Measurements from ENCODE around the gene CAPZA2. TPM values are rescaled to one million over a fixed set of nuclear protein-coding genes. Genes with fewer than 3 reads are reported as not detected.
A peak's percentile ranks its signal among the peaks of the same experiment; 100 is the strongest.

Gene CAPZA2
- total and polyA plus RNA-seq, 9 of the 15 experiments (the other 6 are each of a cell fraction or from before 2014, with no cell fraction given) = 67.0 to 524 (median 176) TPM

- TF ChIP-seq SIX5 (IDR thresholded peaks at IDR 0.05; ENCODE audit: borderline replicate concordance in 1 of 2, insufficient read depth in 1 of 2, low read depth in 1 of 2, low read length in 2 of 2) = no peak
- TF ChIP-seq SRSF3 (IDR thresholded peaks at IDR 0.05; ENCODE audit: insufficient read depth, low read length) = no peak
- no peak for TF ChIP-seq ZNF212 (CRISPR knock-in tag; IDR thresholded peaks at IDR 0.05)
- TF ChIP-seq BCL6 (CRISPR knock-in tag; IDR thresholded peaks at IDR 0.05) = no peak
- no peak for TF ChIP-seq ZNF589 (CRISPR knock-in tag; IDR thresholded peaks at IDR 0.05; ENCODE audit: low read depth)
- no peak for TF ChIP-seq ZSCAN32 (CRISPR knock-in tag; IDR thresholded peaks at IDR 0.05)
- no peak for TF ChIP-seq MCM7 (IDR thresholded peaks at IDR 0.05)
- peak; percentile 52; the same call in 1 of the 2 replicates for TF ChIP-seq TARDBP (IDR thresholded peaks at IDR 0.05)
- no peak for TF ChIP-seq ZNF175 (CRISPR knock-in tag; IDR thresholded peaks at IDR 0.05; ENCODE audit: low read depth)
- peak; percentile 70 for TF ChIP-seq HNRNPLL (IDR thresholded peaks at IDR 0.05; ENCODE audit: low read depth, low read length, poor library complexity, severe bottlenecking)
- no peak for TF ChIP-seq DEAF1 (CRISPR knock-in tag; IDR thresholded peaks at IDR 0.05)
- TF ChIP-seq ZNF224 (CRISPR knock-in tag; IDR thresholded peaks at IDR 0.05) = no peak
- TF ChIP-seq MEF2A (IDR thresholded peaks at IDR 0.05; ENCODE audit: control insufficient read depth, low read depth, low read length) = no peak
- no peak for TF ChIP-seq GTF2E2 (tag; IDR thresholded peaks at IDR 0.05)
- 0 out of 2 replicates have a peak, but pooled peaks have one; percentile 75 for TF ChIP-seq TRIM25 (IDR thresholded peaks at IDR 0.05; ENCODE audit: borderline replicate concordance)
- no peak for TF ChIP-seq RBM25 (IDR thresholded peaks at IDR 0.05; ENCODE audit: low read depth, low read length, severe bottlenecking)
- TF ChIP-seq EHMT2 (IDR thresholded peaks at IDR 0.05) = no peak
- no peak for TF ChIP-seq ZBTB33 (CRISPR knock-in tag; IDR thresholded peaks at IDR 0.05)
- TF ChIP-seq NCOA6 (IDR thresholded peaks at IDR 0.05) = no peak
These were observed 90.4 kb downstream of the CAPZA2 start (continued) for GRCh38 chr7:116952635-116953371.

Measured in K562 (cell line).